ENCODE measurements around the gene CNTROB.

Gene CNTROB

DNA sequence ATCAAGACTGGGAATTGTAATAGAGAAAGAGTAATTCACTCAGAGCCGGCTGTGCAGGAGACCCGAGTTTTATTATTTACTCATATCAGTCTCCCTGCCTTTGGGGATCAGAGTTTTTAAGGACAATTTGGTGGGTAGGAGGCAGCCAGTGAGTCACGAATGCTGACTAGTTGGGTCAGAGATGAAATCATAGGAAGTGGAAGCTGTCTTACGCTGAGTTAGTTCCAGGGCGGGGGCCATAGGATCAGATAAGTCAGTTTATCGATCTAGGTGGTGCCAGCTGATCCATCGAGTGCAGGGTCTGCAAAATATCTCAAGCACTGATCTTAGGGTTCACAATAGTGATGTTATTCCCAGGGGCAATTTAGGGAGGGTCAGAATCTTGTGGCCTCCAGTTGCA, 50.2 kb downstream of the CNTROB start:
- DNase-seq (ENCODE audit: low spot score in 2 of 2) (no peak), ATAC-seq (peak; percentile 72)
- Mint-ChIP-seq H3K4me1 (peaks cover 5% of the 10 kb centered on the region), H3K4me3 (no peak overlapping the region), H3K27ac (no peak overlapping the region), H3K36me3 (no peaks in the 10 kb centered on the region), H3K9me3 (no peaks in the 10 kb centered on the region)

DNA sequence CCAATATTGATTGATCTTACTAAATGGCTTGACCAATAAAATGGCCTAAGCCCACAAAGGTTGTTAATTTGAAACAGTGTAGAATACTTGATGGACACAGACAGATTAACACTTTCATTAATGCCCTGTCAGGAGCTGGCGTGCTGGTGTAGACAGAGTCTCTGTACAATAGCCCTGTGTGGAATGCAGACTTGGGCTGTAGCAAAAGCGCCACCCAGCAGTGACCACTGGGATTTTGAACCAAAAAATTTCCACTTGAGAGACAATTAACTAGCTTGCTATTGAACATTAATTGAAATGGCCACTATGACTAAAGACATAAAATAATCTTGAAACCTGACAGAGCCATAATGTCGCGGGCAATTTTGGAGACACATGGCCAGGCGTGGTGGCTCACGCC, 50.7 kb downstream of the CNTROB start:
- no peak for DNase-seq (ENCODE audit: low spot score in 2 of 2)
- no peak for ATAC-seq
- Mint-ChIP-seq H3K36me3 (no peaks in the 10 kb centered on the region), H3K4me1 (peaks cover 3% of the 10 kb centered on the region), H3K4me3 (no peak overlapping the region), H3K9me3 (no peaks in the 10 kb centered on the region), H3K27ac (no peak overlapping the region)

DNA sequence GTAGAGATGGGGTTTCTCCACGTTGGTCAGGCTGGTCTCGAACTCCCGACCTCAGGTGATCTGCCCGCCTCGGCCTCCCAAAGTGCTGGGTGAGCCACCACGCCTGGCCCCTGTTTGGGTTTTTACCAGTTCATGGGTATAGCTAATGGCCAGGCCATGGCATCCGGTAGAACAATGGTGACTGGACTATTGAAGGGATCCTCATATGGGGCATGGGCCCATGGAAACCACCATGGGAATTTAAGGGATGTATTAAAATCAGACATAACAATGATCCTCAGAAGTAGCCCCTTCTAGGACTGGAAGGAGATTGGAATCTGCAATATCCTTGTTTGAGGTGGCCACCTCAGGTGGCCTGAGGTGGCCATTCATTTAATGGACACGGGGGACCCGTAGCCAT, 52.9 kb downstream of the CNTROB start:
- Mint-ChIP-seq H3K36me3 (no peaks in the 10 kb centered on the region), H3K27ac (no peak overlapping the region), H3K4me3 (no peak overlapping the region), H3K4me1 (peaks cover 9% of the 10 kb centered on the region), H3K9me3 (no peaks in the 10 kb centered on the region)
- no peak for DNase-seq (ENCODE audit: low spot score in 2 of 2)
- no peak for ATAC-seq

DNA sequence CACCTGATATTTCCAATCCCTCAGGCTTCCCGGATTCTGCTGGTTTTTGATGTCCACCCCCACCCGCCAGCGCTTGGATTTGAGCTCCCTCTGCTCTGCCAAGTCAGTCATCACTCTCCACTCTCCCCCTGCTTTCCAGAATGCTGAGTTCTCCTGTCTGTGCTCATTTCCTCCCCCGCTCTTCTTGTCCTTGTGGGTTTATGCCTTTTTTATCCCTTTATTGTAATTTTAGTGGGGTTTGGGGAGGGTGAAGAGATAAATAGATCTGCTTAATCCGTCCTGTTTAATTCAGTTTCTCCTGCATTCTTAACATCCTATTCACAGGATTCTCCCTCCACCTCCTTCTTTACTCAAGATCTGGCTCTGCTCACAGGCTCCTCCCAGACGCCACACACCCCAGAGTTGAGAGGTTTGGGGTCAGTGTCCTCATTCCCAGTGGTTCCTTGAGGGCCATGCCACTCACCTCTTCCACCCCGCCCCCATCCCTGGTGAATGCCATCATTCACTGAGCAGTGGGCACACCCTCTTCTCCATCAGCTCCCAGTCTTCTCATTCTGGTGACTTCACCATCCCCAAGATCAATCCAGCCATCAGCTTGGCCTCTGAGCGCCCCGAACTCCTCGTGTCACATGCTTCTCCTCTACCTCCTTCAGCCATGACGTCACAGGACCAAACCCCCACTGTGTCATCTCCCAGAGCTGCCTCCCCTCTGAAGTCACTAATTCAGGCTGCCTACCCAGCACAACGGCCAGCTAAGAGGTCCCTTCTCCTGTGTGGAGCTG, 55.3 kb downstream of the CNTROB start:
- DNase-seq (ENCODE audit: low spot score in 2 of 2) (no peak), ATAC-seq (no peak)
- H3K4me3 Mint-ChIP-seq: no peak overlapping the region
- H3K36me3 Mint-ChIP-seq: peaks cover 4% of the 10 kb centered on the region
- peaks cover 19% of the 10 kb centered on the region for H3K4me1 Mint-ChIP-seq
- H3K9me3 Mint-ChIP-seq: no peaks in the 10 kb centered on the region
- H3K27ac Mint-ChIP-seq: peak overlapping the region; percentile 21

DNA sequence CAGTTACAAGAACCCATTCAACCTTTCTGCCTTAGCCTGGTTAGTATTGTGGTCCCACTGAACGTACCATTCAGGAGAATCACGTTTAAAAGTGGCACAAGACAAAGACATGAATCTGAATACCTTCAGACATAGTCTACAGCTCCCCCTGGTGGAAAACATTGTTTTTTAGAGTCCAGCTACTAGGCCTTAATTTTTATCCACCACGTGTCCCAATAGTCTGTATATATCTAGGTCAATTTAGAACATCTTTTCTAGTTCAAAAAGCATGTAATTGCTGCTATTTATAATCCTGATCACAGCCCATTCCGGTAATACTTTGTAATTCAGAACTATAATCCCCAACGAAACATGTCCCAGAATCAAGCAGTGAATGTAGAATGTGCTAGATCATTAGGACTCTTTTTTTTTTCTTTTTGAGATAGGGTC, 56.8 kb downstream of the CNTROB start:
- peaks cover 19% of the 10 kb centered on the region for H3K4me1 Mint-ChIP-seq
- peak overlapping the region; percentile 34 for H3K27ac Mint-ChIP-seq

DNA sequence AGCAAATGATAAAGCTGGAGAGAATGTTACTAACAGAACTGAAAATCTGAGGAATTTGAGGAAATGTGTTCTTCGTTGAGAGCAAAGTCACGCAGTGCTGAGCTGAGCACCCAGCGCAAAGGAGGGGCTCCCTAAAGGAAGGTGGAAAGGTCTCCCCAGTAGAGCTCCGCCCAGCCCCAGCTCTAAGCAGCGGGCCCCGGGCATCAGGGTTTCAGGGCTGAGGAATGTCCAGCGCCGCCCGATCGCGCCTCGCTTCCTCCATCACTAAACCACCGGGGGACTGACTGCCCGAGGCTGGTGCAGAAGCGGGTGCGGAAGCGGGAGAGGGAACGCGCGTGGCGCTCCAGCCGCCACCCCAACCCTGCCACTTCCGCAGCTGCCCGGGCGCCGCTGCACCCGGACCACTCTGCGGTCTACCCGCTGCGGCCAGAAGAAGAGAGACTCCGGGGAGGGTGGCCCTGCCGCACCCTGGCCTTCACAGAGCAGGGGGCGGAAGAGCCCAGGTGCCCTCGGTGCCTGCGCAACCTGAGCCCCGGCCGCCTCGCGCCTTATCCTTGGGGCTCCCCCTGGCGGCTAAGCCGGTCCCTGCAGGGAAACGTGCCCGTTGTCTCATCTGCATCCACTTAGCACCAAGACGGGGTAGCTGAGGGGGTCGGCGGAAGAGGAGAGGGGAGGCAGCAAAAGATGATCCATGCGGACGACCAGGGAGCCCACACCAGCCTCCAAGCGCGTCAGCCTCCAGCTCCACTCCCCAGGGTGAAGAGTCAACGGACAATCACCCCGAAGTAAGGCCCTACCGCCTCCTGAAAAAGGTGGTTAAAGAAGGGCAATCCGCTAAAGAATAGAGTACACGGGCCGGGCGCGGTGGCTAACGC, 58.0 kb downstream of the CNTROB start:
- DNase-seq (ENCODE audit: low spot score in 2 of 2) (peak; percentile 99), ATAC-seq (peak; percentile 92)
- Mint-ChIP-seq H3K9me3 (no peaks in the 10 kb centered on the region), H3K27ac (peak overlapping the region; percentile 90), H3K4me3 (peak overlapping the region; percentile 73), H3K36me3 (peaks cover 4% of the 10 kb centered on the region), H3K4me1 (peaks cover 19% of the 10 kb centered on the region)

More for the DNA sequence above, 56.8 kb downstream of the CNTROB start:
- ATAC-seq (peak; percentile 62), DNase-seq (ENCODE audit: low spot score in 2 of 2) (peak; percentile 53 to 74)
- H3K4me3 Mint-ChIP-seq: peak overlapping the region; percentile 73
- H3K9me3 Mint-ChIP-seq: no peaks in the 10 kb centered on the region
- H3K36me3 Mint-ChIP-seq: peaks cover 4% of the 10 kb centered on the region

DNA sequence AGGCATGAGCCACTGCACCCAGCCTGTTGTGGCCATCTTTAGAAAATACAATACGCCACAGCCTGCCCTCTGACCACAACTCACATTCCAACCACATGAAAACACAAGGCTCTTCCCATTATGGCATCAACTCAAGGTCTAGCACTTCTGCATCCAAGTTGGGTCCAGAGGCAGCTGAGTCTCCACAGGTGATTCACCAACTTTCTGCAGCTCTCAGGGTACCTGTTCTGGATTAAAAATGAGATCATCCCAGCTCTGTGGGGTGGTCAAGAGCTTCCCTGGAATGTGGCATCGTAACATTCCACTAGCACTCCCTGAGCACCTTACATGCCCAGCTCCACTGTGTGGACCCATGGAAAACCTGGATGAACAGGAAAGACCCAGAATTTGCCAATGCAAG, 60.5 kb downstream of the CNTROB start:
- H3K4me3 Mint-ChIP-seq: no peak overlapping the region
- H3K27ac Mint-ChIP-seq: no peak overlapping the region
- no peak for DNase-seq (ENCODE audit: low spot score in 2 of 2)
- no peak for ATAC-seq
- H3K4me1 Mint-ChIP-seq: peaks cover 19% of the 10 kb centered on the region
- peaks cover 4% of the 10 kb centered on the region for H3K36me3 Mint-ChIP-seq
- H3K9me3 Mint-ChIP-seq: no peaks in the 10 kb centered on the region

DNA sequence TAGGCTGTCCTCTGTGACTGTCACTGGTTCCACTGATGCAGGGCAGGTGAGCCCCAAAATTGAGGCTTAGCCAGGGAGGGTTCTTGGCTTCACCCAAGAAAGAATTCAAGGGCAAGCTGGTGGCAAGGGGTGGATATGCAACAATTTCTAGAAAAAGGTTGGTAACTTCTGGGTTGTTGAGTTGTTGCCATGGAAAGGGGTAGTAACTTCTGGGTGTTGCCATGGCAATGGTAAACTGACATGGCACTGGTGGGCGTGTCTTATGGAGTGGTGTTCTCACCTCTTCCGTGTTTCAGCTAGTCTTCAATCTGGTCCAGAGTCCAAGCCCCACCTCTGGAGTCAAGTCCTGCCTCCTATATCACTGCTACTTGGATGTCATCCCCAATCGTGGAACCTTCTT, 60.9 kb downstream of the CNTROB start:
- H3K9me3 Mint-ChIP-seq: no peaks in the 10 kb centered on the region
- DNase-seq (ENCODE audit: low spot score in 2 of 2) (no peak), ATAC-seq (no peak)
- H3K27ac Mint-ChIP-seq: no peak overlapping the region
- H3K4me3 Mint-ChIP-seq: no peak overlapping the region
- peaks cover 19% of the 10 kb centered on the region for H3K4me1 Mint-ChIP-seq
- H3K36me3 Mint-ChIP-seq: peaks cover 4% of the 10 kb centered on the region

DNA sequence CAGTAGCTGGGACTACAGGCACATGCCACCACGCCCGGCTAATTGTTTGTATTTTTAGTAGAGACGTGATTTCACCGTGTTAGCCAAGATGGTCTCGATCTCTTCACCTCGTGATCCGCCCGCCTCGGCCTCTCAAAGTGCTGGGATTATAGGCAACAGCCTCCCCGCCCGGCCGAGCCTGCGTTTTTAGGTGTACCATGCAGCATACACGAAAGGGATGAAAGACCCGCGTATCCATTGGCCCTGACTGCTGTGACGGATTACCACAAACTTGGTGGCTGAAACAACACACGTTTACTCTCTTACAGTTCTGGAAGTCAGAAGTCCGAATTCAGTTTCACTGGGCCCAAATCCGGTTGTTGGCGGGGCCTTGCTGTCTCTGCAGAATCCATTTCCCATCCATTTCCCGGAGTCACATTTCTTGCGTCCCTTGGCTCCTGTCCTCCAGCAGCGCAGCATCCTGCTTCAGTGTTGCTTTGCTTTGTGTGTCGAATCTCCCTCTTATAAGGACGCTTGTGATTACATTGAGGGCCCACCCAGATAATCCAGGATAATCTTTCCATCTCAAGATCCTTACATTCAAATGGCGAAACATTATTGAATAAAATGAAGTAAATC, 62.1 kb downstream of the CNTROB start:
- H3K27ac Mint-ChIP-seq: no peak overlapping the region
- no peak for DNase-seq (ENCODE audit: low spot score in 2 of 2)
- peaks cover 4% of the 10 kb centered on the region for H3K36me3 Mint-ChIP-seq
- no peak for ATAC-seq
- H3K4me1 Mint-ChIP-seq: peaks cover 15% of the 10 kb centered on the region
- H3K9me3 Mint-ChIP-seq: no peaks in the 10 kb centered on the region
- no peak overlapping the region for H3K4me3 Mint-ChIP-seq

DNA sequence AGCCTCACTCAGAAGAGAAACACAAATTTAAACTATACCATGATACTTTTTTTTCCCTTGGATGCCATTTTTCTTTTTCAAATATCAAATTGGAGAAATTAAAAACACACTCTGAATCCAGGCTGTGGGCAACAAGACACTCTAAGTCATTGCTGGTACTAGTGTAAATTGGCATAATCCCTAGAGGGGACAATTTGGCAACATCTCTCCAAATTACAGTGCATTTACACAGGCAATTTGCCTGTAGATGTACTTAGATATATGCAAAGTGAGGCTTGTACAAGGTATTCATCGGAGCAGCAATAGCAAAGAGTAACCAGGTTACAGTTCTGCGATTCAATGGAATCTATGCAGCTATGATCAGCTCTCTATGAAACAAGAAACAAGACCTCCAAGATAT, 63.7 kb downstream of the CNTROB start:
- H3K27ac Mint-ChIP-seq: no peak overlapping the region
- DNase-seq (ENCODE audit: low spot score in 2 of 2) (no peak), ATAC-seq (no peak)
- peaks cover 3% of the 10 kb centered on the region for H3K36me3 Mint-ChIP-seq
- H3K9me3 Mint-ChIP-seq: no peaks in the 10 kb centered on the region
- H3K4me1 Mint-ChIP-seq: peaks cover 4% of the 10 kb centered on the region
- H3K4me3 Mint-ChIP-seq: no peak overlapping the region

DNA sequence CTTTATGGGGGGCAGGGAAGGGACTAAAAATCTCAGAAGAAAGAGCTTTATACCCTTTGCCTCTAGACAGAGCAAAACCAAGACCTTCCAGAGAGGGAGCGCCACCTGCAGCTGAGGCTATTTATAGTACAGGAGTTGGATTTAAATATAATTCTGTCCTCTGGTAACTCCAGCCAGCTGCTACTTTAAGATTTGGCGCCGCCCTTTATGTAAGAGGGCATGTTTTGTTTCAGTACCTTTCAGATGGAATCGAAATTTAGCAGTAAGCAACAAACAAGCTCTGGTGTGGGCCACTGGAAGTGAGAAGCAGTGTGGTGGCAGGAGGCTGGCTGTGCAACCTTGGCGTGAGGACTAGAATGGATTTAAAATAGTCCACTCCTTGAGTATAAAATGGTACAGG, 65.2 kb downstream of the CNTROB start:
- no peaks in the 10 kb centered on the region for H3K9me3 Mint-ChIP-seq
- H3K27ac Mint-ChIP-seq: no peak overlapping the region
- ATAC-seq (peak; percentile 60), DNase-seq (ENCODE audit: low spot score in 2 of 2) (peak in 1 of 2 donors; percentile 56)
- no peaks in the 10 kb centered on the region for H3K36me3 Mint-ChIP-seq
- no peak overlapping the region for H3K4me3 Mint-ChIP-seq
- peaks cover 6% of the 10 kb centered on the region for H3K4me1 Mint-ChIP-seq
